HG02943 (cell line): Measurements from ENCODE around the gene PLXNA2.

Experiments used
- ATAC-seq: cut with Tn5 transposase; IDR thresholded peaks from one replicate; pipeline ENCODE4 v1.9.1; 2021; ENCODE audit warnings: mild to moderate bottlenecking, low read depth, moderate library complexity; ENCODE audit not compliant: unreplicated experiment

Gene PLXNA2

GRCh38 chr1:208225954-208226937, 17.9 kb downstream of the PLXNA2 start:
- no peak for ATAC-seq

- no peak for ATAC-seq
Observed at GRCh38 chr1:208224192-208224713, 19.9 kb downstream of the PLXNA2 start.

GRCh38 chr1:208223136-208223535, 21.0 kb downstream of the PLXNA2 start:
- no peak for ATAC-seq

DNA sequence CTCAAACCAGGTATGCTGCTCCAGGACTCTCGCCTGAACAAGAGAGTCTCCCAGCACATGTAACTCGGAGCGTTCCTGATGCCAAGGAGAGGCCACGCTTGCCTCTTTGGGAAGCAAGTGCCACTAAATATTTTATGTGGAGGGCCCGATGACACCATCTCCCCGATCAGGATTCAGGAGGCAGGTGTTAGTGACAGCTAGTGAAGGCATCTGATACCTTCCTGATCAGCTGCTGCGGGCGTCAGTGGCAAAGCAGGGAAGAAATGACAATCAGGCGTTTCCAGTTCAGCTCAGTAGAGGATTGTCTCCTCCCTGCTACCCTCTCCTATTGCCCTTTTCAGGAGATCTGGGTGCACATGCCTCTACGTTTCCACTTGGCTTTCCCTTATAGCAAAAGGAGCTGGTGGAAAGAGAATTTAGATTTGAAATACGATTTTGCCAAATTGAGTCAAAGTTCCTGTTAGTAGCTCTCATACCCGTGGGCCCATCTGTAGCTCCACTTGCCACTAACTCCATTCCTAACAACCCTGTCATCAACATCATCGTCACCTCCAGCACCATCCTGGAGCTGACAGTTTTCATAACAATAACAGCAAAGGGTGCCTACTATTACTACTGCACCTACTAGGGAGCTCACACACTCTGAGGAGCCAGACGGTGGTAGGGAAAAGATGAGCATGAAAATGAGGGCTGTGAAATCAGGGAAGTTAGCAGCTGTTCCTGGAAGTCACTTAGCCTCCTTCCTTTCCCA, 21.6 kb downstream of the PLXNA2 start:
- no peak for ATAC-seq

DNA sequence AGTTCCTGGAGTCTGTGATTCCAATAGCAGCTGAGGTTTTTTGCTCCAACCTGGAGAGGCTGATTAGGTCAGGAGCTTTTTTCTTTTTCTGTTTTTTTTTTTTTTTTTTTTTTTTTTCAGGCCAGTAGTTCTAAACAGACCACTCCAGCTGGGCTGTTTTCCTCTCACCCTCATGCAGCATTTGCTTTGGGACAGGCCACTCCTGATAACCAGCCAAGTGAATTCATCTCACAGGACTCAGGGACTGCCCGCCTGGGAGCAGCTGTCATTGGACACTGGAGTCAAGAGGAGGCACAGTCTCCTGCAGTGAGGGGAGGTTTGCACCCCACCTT, 22.9 kb downstream of the PLXNA2 start:
- ATAC-seq: no peak

DNA sequence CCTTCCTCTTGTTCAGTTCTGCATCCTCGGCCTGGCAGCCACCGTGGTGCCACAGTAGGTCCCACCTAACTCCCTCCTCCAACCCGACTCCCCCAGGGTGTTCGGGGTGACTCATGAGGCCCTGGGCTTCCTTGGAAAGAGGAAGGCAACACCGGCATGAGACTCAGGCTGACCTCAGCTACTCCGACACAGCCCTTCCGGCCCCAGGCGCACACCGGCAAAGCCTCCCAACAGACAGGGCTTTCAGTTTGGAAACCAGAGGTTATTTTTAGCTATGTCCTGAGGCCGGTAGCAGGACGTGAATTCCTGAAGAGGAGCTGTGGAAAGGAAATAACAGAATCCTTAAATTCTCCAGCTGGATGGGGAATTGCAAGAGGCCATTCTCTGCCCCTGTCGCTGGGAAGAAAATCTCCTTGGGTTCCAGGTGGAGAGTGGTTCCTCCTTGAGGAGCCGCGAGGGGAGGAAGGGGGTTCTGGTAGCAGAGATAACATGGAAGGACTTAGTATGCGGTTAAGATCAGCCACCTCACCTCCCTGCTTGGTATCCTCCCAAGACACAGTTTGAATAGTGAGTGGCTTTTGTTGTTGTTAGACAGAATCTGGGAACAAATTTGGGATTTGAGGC, 24.4 kb downstream of the PLXNA2 start:
- ATAC-seq: no peak

GRCh38 chr1:208219098-208219658, 25.0 kb downstream of the PLXNA2 start:
- ATAC-seq: no peak

GRCh38 chr1:208218237-208219097, 25.7 kb downstream of the PLXNA2 start:
- ATAC-seq: no peak

GRCh38 chr1:208217781-208218180, 26.4 kb downstream of the PLXNA2 start:
- ATAC-seq: no peak

GRCh38 chr1:208216806-208217205, 27.4 kb downstream of the PLXNA2 start:
- no peak for ATAC-seq

GRCh38 chr1:208216062-208216461, 28.1 kb downstream of the PLXNA2 start:
- no peak for ATAC-seq

- ATAC-seq: no peak
Observed at GRCh38 chr1:208215393-208215792, 28.8 kb downstream of the PLXNA2 start.

DNA sequence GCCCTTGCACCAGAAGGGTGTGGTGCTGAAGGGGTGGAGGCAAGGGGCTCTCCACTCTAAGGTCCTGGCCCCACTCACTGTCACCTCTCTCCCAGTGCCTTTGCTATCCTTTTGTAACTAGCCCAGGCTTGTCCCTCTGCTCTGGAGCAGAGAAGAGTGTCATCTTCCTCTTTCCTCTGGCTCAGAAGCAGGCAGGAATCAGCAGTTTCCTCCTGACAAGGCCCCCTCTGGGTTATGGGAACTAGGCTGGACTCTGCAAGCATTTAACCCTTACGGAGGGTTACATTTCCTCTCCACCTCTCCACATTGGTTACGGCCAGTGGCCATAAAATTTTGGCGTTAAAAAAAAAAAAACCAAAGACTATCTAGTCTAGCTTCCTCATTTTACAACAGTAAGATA, 30.4 kb downstream of the PLXNA2 start:
- no peak for ATAC-seq

DNA sequence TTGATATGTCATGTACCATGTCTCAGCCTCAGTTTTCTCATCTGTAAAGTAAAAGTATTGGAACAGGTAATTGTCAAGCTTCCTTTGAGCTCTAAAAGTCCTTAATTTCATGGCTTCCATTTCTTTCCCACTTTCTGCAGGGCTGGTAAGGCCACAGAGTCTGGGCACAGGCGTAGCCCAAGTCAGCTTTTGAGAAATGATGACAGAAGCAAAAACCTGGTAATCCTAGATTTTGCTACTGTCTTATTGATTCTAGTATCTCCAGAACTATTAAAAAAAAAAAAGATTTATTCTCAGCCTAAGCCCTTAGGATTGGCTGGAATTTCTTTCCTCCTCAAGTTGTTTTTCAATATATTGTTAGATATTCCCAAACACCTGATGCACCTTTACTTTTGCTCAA, 31.3 kb downstream of the PLXNA2 start:
- no peak for ATAC-seq

DNA sequence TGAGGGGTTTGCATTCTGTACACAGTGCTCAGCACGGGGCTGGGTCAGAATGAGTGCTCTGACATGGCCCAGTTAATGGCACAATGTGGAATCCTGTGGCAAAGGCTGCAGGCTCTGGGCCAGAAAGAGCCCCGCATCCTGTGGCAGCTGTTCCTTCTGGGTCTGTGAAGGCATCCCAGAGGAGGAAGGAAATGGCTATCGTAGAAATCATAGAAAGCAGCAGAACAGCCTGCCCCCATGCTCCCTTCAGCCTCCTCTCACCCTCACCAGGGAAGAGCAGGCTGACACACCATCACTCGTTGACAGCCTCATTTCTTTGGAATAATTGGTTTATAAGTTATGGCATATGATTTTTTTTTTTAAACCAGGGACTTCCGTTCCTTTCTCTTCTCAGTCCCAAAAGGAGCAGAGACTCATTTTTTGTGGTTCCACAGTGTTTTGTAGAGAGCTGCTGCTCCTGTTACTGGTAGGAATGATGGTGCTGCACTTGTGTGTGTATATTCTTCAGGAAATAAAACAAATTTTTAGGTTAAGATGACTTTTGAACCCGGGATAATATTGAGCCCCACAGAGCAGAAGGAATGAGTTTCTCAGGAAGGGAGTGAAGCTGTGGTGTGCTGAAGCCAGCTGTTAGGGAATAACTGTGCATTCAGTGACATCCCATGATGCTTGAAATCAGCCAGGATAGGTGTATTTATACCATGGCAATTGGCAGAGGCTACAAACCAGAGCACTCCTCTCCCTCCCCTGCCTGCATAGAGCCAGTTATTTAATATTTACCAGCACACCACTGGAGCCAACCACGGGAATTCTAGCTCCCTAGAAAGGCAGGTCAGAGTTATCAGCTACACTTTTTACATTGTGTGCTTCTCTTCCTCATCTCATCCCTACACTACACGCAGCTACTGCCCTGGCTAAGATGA, 32.0 kb downstream of the PLXNA2 start:
- no peak for ATAC-seq

GRCh38 chr1:208209896-208210589, 34.1 kb downstream of the PLXNA2 start:
- no peak for ATAC-seq

- ATAC-seq: no peak
Observed at GRCh38 chr1:208209286-208209685, 34.9 kb downstream of the PLXNA2 start.

DNA sequence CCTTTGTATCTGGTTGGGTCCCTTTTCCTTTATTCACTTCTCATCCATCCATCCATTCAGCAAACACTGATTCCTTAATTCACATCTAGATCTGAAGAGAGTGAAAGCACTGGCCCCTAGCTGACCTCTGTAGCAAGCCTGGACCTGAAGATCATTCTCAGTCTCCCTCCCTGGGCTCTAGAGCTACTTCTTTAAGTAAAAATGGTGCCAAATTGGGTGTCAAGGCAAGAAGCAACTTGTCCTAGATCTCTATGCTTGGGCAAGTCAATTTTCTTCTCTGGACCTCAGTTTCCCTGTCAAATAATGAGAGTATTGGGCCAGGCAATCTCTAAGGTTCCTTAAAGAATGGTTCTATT, 36.1 kb downstream of the PLXNA2 start:
- no peak for ATAC-seq
